ENCODE results near the gene ZNF407. TPM values are rescaled to one million over a fixed set of nuclear protein-coding genes. Genes with fewer than 3 reads are reported as not detected.

Gene ZNF407
- total and polyA plus RNA-seq, 2 experiments from 2014 or later, result 2.1 to 10.4 TPM

GRCh38 chr18:74550886-74551285, 46.8 kb upstream of the ZNF407 start (continued):
- TF ChIP-seq ZNF462 (CRISPR knock-in tag; IDR thresholded peaks at IDR 0.05) (no peak), CREB1 (CRISPR knock-in tag; IDR thresholded peaks at IDR 0.05; ENCODE audit: low read depth) (no peak), ZNF331 (CRISPR knock-in tag; IDR thresholded peaks at IDR 0.05; ENCODE audit: low read depth) (no peak)

DNA sequence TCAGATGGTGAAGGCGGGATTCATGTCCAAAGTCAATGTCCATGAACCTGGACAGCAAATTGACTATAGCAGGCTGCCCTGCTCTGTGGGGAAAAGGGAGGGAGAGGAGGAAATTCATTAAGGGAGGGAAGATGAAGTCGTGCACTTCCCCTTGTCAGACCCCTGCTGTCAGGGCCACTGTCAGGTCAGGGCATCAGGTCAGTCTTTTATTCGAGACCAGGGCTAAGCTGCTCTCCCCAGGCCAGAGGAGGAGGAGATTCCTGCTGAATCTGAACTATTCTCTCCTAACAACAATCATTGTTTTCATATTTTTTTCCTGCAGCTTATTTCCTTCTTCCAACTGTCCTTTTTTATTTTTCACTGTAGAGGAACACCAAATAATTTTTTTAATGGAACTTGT, 46.2 kb upstream of the ZNF407 start:
- ATAC-seq, result no peak
- peaks cover 2% of the 10 kb centered on the region; the same call in 1 of the 3 replicates for H3K4me1 Mint-ChIP-seq
- no peak for TF ChIP-seq STAT1 (IDR thresholded peaks at IDR 0.05; ENCODE audit: unreplicated experiment)
- no peak for TF ChIP-seq ZNF331 (CRISPR knock-in tag; IDR thresholded peaks at IDR 0.05; ENCODE audit: low read depth)
- TF ChIP-seq NANOG (IDR thresholded peaks at IDR 0.05; ENCODE audit: borderline replicate concordance), result no peak
- TF ChIP-seq ZNF462 (CRISPR knock-in tag; IDR thresholded peaks at IDR 0.05), result no peak
- TF ChIP-seq EZH2phosphoT487 (IDR thresholded peaks at IDR 0.05; ENCODE audit: unreplicated experiment), result no peak
- no peak for TF ChIP-seq JUNB (IDR thresholded peaks at IDR 0.05; ENCODE audit: unreplicated experiment)
- no peak for TF ChIP-seq ZNF114 (CRISPR knock-in tag; IDR thresholded peaks at IDR 0.05)
- no peak for TF ChIP-seq CREB1 (CRISPR knock-in tag; IDR thresholded peaks at IDR 0.05; ENCODE audit: low read depth)
- no peak for TF ChIP-seq EZH2 (IDR thresholded peaks at IDR 0.05; ENCODE audit: low read depth, unreplicated experiment)

More for the DNA sequence above, 46.2 kb upstream of the ZNF407 start:
- no peaks in the 10 kb centered on the region for H3K27me3 ChIP-seq (ENCODE audit: insufficient read depth)
- Mint-ChIP-seq H3K9me3 (peaks cover 49% of the 10 kb centered on the region), H3K4me3 (no peak overlapping the region), H3K27me3 (ENCODE audit: insufficient read depth, low read depth, poor library complexity) (peaks cover 6% of the 10 kb centered on the region), H3K36me3 (ENCODE audit: low read depth) (peaks cover 28% of the 10 kb centered on the region), H3K27ac (no peak overlapping the region)
- no peaks in the 10 kb centered on the region for H3F3A ChIP-seq (replicated peaks; ENCODE audit: low read depth)
- no peaks in the 10 kb centered on the region for H3K79me2 ChIP-seq (replicated peaks; ENCODE audit: insufficient read depth)
- no peaks in the 10 kb centered on the region for H3K4me1 ChIP-seq (ENCODE audit: insufficient read depth)
- H3K27ac ChIP-seq (ENCODE audit: low read depth), result no peak overlapping the region
- H2AFZ ChIP-seq, result no peak overlapping the region
- H3K36me3 ChIP-seq (ENCODE audit: insufficient read depth), result peaks cover 6% of the 10 kb centered on the region
- no peaks in the 10 kb centered on the region for H3K9me2 ChIP-seq (ENCODE audit: insufficient read depth)
- no peaks in the 10 kb centered on the region for H4K20me1 ChIP-seq (replicated peaks; ENCODE audit: insufficient read depth)
- H3K4me3 ChIP-seq, result no peak overlapping the region
- H3K4me2 ChIP-seq, result no peak overlapping the region
- no peak for DNase-seq (ENCODE audit: low spot score)
